Upper lobe of right lung (tissue), 1 donor: ENCODE data around the gene TUBGCP2. TPM values are rescaled to one million over a fixed set of nuclear protein-coding genes. Genes with fewer than 3 reads are reported as not detected.
A peak's percentile ranks its signal among the peaks of the same experiment; 100 is the strongest.

Source experiments
- ATAC-seq: fragments of 200-7000 bp; cut with Tn5 transposase; one replicate; pipeline ENCODE4 v1.9.1; 2020; ENCODE audit warnings: mild to moderate bottlenecking, moderate library complexity
- DNase-seq: peaks from one replicate; pipeline ENCODE4 v3.0.0-alpha.2; 2020
- H3K27ac ChIP-seq: fragments of 200-600 bp; one replicate; pipeline ENCODE4 v1.8.0; 2022
- H3K27me3 ChIP-seq: fragments of 200-600 bp; one replicate; pipeline ENCODE4 v1.8.0; 2022; ENCODE audit warnings: mild to moderate bottlenecking
- H3K36me3 ChIP-seq: fragments of 200-600 bp; one replicate; pipeline ENCODE4 v1.8.0; 2022
- H3K4me1 ChIP-seq: fragments of 200-600 bp; one replicate; pipeline ENCODE4 v1.8.0; 2022
- H3K4me3 ChIP-seq: fragments of 200-600 bp; one replicate; pipeline ENCODE4 v1.8.0; 2022; ENCODE audit warnings: mild to moderate bottlenecking
- H3K9me3 ChIP-seq: fragments of 200-600 bp; one replicate; pipeline ENCODE4 v1.8.0; 2022
- intact Hi-C: fragments of 100-400 bp; cut with DNase I; formaldehyde crosslinking; loops from one replicate; pipeline ENCODE4 v1.11.0; 2022
- total RNA-seq: library from RNA; stranded (reverse); fragmentation: NEBNext Ultra II Directional; extraction: Animal tissue kit (Norgen Biotek cat#: 25700); gene quantifications from one replicate; pipeline ENCODE4 v1.2.1, GENCODE V29; 2021
- TF ChIP-seq, protein P1 (sequence below): fragments of 200-600 bp; IDR thresholded peaks from one replicate; pipeline ENCODE4 v1.8.0; 2022; ENCODE audit warnings: antibody characterized with exemption
- donor health status: DM: no; HTN: yes; CAD: no; lungs with severe emphysema.

The TUBGCP2 gene
- total RNA-seq, 1 donor from 2014 or later = 44.6 TPM

DNA sequence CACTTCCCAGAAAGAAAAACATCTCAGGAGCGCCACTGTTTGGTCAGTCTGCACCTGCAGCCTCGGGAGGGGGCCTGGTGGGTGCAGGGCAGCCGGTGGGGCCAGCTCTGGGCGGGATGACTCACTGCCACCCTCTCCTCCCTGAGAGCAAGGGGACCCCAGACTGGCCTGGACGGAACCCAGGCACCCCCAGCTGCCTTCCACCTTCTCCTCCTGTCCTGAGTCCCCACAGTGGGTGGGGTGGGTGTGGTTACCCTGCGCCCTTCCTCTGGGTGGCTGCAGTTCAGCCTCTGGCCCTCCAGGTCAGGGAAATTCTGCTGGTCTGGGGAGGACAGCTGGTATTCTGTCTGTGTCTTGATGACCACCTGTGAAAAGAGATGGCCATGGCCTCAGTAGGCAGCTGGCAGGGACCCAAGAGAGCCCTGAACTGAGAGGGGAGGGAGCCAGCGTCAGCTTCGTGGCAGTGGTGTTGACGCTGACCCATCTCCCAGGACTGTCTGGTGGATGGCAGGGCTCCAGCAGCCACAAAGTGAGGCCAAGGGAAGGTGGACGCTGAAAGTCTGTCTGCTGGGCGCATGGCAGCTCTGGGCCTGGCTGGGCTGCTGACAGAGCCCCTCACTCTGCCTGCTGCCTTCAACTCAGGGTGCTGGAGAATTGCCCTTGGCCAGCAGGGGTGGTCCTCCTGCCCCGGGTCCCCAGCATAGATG, 19.1 kb upstream of the TUBGCP2 start:
- Histone ChIP-seq H3K4me3 (no peak overlapping the region), H3K9me3 (no peaks in the 10 kb centered on the region), H3K36me3 (no peaks in the 10 kb centered on the region), H3K4me1 (peaks cover 12% of the 10 kb centered on the region), H3K27me3 (peaks cover 70% of the 10 kb centered on the region), H3K27ac (no peak overlapping the region)
- intact Hi-C loops = no loop called here
- TF ChIP-seq, protein P1, sequence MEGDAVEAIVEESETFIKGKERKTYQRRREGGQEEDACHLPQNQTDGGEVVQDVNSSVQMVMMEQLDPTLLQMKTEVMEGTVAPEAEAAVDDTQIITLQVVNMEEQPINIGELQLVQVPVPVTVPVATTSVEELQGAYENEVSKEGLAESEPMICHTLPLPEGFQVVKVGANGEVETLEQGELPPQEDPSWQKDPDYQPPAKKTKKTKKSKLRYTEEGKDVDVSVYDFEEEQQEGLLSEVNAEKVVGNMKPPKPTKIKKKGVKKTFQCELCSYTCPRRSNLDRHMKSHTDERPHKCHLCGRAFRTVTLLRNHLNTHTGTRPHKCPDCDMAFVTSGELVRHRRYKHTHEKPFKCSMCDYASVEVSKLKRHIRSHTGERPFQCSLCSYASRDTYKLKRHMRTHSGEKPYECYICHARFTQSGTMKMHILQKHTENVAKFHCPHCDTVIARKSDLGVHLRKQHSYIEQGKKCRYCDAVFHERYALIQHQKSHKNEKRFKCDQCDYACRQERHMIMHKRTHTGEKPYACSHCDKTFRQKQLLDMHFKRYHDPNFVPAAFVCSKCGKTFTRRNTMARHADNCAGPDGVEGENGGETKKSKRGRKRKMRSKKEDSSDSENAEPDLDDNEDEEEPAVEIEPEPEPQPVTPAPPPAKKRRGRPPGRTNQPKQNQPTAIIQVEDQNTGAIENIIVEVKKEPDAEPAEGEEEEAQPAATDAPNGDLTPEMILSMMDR = no peak
- ATAC-seq = no peak
- DNase-seq = no peak

DNA sequence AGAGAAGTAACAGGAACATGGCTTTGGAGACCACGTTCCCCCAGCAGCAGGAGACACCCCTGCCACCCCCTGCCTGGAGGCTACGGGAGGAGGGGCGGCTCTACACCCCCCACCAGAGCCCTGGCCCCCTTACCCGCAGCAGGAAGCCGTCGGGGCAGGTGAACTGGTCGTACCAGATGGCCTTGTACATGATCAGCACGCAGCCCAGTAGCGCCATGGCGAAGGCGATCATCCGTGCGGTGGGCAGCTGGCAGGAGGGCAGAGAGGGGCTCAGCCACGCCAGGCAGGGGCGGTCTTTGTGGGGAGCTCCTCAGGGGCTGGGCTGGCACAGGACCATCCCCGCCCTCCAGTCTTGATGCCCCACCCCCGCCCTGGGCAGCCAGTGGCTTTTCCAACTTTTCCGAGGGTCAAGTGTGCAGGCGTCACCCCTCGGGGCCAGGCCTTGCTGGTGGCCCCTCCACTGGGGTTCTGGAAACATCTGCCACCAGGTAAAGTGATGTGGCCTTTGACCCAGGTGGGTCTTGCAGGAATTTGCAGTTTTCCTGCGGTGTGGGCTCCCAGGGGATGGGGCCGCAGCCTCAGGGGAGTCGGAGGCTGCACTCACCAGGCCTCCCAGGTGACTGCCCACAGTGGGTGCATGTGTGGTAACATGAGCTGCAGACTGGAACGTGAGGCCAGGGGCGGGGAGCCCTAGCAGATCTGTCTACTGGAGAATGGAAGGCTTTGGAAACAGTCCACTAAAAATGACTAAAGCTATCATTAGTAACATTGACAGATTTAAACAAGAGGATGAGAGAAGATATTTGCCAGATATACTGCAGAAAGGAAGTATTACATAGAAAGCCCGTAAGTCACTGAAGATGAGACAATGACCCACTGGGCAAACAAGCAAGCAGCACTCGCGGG, 18.3 kb upstream of the TUBGCP2 start:
- H3K36me3 ChIP-seq = no peaks in the 10 kb centered on the region
- H3K27ac ChIP-seq = no peak overlapping the region
- ATAC-seq = no peak
- no peak overlapping the region for H3K4me3 ChIP-seq
- intact Hi-C loops = no loop called here
- no peaks in the 10 kb centered on the region for H3K9me3 ChIP-seq
- peaks cover 62% of the 10 kb centered on the region for H3K27me3 ChIP-seq
- TF ChIP-seq, protein P1 = no peak
- peaks cover 12% of the 10 kb centered on the region for H3K4me1 ChIP-seq
- no peak for DNase-seq

DNA sequence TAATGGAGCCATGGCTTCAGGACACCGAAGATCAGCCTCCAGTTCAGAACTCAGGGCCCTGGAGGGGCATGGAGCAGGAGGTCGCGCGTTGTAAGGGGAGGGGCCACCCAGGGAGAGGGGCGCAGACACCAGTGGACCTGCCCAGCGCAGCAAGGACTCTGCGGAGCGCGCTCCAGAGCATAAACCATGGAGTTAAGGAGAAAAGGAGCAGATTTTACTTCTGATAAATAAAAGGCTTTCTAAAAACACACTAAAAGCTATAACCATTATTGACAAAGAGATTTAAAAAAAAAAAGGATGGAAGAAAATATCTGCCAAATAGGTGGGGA, 17.5 kb upstream of the TUBGCP2 start:
- no peak overlapping the region for H3K27ac ChIP-seq
- H3K27me3 ChIP-seq = peaks cover 55% of the 10 kb centered on the region
- DNase-seq = no peak
- peaks cover 12% of the 10 kb centered on the region for H3K4me1 ChIP-seq
- ATAC-seq = no peak
- intact Hi-C loops = no loop called here
- peak overlapping the region; percentile 23 for H3K4me3 ChIP-seq
- TF ChIP-seq, protein P1 = no peak
- H3K36me3 ChIP-seq = no peaks in the 10 kb centered on the region
- H3K9me3 ChIP-seq = no peaks in the 10 kb centered on the region

DNA sequence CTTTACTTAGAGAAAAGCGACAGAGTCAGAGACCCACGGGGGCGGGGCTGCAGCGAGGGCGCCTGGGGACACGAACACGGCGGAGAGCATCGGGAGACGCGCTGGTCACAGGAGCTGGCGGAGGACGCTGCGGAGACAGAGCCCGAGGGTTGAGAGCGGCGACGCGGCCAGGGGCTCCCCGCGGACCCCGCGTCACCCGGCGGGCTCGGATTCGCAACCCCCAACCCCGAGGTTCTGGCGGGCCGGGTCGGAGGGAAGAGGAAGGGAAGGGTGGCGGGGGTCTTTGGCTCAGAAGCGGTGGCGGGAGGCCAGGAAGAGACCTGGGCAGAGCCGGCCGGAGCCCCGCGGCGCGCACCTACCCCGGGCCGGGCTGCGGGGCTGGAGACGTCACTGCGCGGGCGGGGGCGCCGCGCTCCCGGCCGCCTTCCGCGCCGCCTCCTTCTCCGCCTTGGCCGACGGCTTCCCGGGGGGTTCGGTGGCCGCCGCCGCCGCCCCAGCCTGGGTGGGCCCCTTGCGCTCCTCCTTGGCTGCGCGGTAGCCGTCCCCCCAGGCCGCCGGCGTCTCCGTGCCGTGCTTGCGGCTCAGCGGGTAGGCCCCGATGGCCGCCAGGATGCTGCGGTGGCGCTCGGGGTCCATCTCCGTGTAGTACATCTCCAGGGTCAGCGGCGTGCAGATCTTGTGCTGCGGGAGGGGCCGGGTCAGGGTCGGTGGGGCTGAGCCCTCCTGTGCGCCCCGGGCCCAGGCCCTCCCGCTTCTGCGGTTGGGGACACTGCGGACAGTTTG, 17.0 kb upstream of the TUBGCP2 start:
- no peaks in the 10 kb centered on the region for H3K9me3 ChIP-seq
- H3K27ac ChIP-seq = no peak overlapping the region
- H3K4me3 ChIP-seq = peak overlapping the region; percentile 23
- TF ChIP-seq, protein P1 = no peak
- peaks cover 50% of the 10 kb centered on the region for H3K27me3 ChIP-seq
- no peak for ATAC-seq
- peaks cover 12% of the 10 kb centered on the region for H3K4me1 ChIP-seq
- intact Hi-C loops = no loop called here
- H3K36me3 ChIP-seq = no peaks in the 10 kb centered on the region
- no peak for DNase-seq

DNA sequence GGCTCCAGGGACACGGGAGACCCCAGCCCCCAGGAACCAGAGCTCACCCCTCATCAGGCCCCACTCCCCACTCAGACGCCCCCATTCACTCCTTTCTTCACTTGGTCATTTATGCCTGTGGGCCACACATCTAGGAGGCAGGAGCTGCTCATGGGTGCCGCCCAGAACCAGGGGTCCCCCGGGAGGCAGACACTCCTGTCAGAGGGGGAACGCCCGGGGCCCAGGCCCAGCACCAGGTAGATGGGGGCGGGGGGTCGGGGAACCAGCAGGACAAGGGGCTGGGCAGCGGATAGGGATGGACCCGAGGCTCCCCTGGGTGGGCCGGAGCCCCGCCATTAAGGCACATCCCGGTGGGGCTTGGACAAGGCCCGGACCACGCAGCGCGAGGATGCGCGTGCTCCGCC, 16.2 kb upstream of the TUBGCP2 start:
- no peaks in the 10 kb centered on the region for H3K9me3 ChIP-seq
- intact Hi-C loops = no loop called here
- DNase-seq = no peak
- no peak overlapping the region for H3K27ac ChIP-seq
- no peak overlapping the region for H3K4me3 ChIP-seq
- TF ChIP-seq, protein P1 = no peak
- ATAC-seq = no peak
- peaks cover 9% of the 10 kb centered on the region for H3K4me1 ChIP-seq
- peaks cover 49% of the 10 kb centered on the region for H3K27me3 ChIP-seq
- H3K36me3 ChIP-seq = no peaks in the 10 kb centered on the region
